ENCODE data around the gene BMI1.

The BMI1 gene

DNA sequence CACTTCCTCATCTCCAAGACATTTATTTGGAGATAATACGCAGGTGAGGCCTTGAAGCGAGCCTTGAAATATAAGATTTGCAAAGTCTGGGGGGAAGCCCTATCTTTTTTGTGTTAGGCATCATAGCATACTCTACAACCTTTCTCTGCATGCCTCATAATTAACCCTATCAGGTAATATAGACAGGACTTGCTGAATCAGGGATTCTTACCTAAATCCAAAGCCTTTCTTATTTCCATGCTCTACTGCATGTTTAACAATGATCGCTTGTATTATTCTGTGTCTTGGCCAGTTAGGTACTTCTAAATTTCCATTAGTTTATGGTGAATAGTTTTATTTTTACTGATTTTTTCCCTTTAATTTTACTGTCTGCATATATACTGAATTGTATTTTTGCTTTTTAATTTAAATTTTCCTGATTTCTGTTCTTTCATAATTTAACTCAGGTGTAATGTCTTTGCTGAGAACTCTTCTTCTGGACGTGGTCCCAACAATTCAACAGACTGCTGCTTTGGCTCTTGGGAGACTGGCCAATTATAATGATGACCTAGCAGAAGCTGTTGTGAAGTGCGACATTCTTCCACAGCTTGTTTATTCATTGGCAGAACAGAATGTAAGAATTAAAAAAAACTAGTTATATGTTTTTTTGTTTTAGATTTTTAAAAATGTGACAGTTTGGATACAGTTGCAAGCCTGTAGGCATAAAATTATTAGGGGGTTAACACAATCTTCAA is 43.7 kb downstream of the BMI1 start:
- TF ChIP-seq EZH2phosphoT487 (IDR thresholded peaks at IDR 0.05; ENCODE audit: low read length) (no peak), EZH2 (optimal IDR thresholded peaks at IDR 0.05; ENCODE audit: low read depth, low read length) (no peak)
- TF ChIP-seq, protein P1, sequence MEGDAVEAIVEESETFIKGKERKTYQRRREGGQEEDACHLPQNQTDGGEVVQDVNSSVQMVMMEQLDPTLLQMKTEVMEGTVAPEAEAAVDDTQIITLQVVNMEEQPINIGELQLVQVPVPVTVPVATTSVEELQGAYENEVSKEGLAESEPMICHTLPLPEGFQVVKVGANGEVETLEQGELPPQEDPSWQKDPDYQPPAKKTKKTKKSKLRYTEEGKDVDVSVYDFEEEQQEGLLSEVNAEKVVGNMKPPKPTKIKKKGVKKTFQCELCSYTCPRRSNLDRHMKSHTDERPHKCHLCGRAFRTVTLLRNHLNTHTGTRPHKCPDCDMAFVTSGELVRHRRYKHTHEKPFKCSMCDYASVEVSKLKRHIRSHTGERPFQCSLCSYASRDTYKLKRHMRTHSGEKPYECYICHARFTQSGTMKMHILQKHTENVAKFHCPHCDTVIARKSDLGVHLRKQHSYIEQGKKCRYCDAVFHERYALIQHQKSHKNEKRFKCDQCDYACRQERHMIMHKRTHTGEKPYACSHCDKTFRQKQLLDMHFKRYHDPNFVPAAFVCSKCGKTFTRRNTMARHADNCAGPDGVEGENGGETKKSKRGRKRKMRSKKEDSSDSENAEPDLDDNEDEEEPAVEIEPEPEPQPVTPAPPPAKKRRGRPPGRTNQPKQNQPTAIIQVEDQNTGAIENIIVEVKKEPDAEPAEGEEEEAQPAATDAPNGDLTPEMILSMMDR (IDR thresholded peaks at IDR 0.05; ENCODE audit: low read length), result no peak
- no peaks in the 10 kb centered on the region for H3K9me3 ChIP-seq (replicated peaks; ENCODE audit: insufficient read depth, low read length)
- no peaks in the 10 kb centered on the region for H3F3A ChIP-seq (ENCODE audit: insufficient read depth, low read length)
- H3K27ac ChIP-seq (ENCODE audit: low read length), result no peak overlapping the region
- no peaks in the 10 kb centered on the region for H3K79me2 ChIP-seq (ENCODE audit: low read length)
- H4K20me1 ChIP-seq (ENCODE audit: insufficient read depth, low read length), result no peaks in the 10 kb centered on the region
- H3K4me3 ChIP-seq (ENCODE audit: low read length), result no peak overlapping the region
- peaks cover 23% of the 10 kb centered on the region for H3K4me1 ChIP-seq (ENCODE audit: low read length)
- no peak overlapping the region for H3K4me2 ChIP-seq (ENCODE audit: low read depth, low read length)
- H2AFZ ChIP-seq (ENCODE audit: low read length), result no peak overlapping the region
- no peak for DNase-seq
- no peaks in the 10 kb centered on the region for H3K27me3 ChIP-seq (replicated peaks; ENCODE audit: insufficient read depth, low read length)
- no peaks in the 10 kb centered on the region for H3K9me2 ChIP-seq (replicated peaks; ENCODE audit: insufficient read depth, low read length)
- H3K36me3 ChIP-seq (replicated peaks; ENCODE audit: insufficient read depth, low read length), result no peaks in the 10 kb centered on the region
- no peak overlapping the region for H3K9ac ChIP-seq (ENCODE audit: low read length)

DNA sequence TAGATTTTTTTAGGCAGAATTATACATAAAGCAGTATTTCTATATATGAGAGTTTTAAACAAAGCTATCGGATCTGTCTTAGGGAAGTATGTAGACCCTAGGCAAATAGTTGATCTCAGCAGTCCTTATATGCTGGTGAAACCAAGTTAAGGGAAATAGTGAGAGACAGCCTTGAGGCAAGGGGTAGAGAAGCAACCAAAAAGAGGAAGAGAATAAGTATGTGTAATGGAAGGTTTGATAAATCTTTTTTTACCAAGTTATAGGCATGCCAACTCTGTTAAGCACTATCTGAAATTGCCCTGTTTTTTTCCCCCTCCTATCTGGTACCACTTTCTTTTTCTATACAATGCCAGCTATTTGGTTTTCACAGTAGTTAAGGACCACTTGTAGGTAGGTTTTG is 44.3 kb downstream of the BMI1 start:
- H3K4me3 ChIP-seq (ENCODE audit: low read length), result no peak overlapping the region
- H3K9me3 ChIP-seq (replicated peaks; ENCODE audit: insufficient read depth, low read length), result no peaks in the 10 kb centered on the region
- no peaks in the 10 kb centered on the region for H3K9me2 ChIP-seq (replicated peaks; ENCODE audit: insufficient read depth, low read length)
- H4K20me1 ChIP-seq (ENCODE audit: insufficient read depth, low read length), result no peaks in the 10 kb centered on the region
- no peaks in the 10 kb centered on the region for H3K79me2 ChIP-seq (ENCODE audit: low read length)
- H3K4me2 ChIP-seq (ENCODE audit: low read depth, low read length), result no peak overlapping the region
- H3K27ac ChIP-seq (ENCODE audit: low read length), result no peak overlapping the region
- H3K4me1 ChIP-seq (ENCODE audit: low read length), result peaks cover 30% of the 10 kb centered on the region
- H3K9ac ChIP-seq (ENCODE audit: low read length), result no peak overlapping the region
- H2AFZ ChIP-seq (ENCODE audit: low read length), result no peak overlapping the region
- H3K27me3 ChIP-seq (replicated peaks; ENCODE audit: insufficient read depth, low read length), result no peaks in the 10 kb centered on the region
- H3K36me3 ChIP-seq (replicated peaks; ENCODE audit: insufficient read depth, low read length), result no peaks in the 10 kb centered on the region
- H3F3A ChIP-seq (ENCODE audit: insufficient read depth, low read length), result no peaks in the 10 kb centered on the region
- no peak for DNase-seq
- TF ChIP-seq EZH2 (optimal IDR thresholded peaks at IDR 0.05; ENCODE audit: low read depth, low read length) (no peak), EZH2phosphoT487 (IDR thresholded peaks at IDR 0.05; ENCODE audit: low read length) (no peak)
- TF ChIP-seq, protein P1 (IDR thresholded peaks at IDR 0.05; ENCODE audit: low read length), result no peak

DNA sequence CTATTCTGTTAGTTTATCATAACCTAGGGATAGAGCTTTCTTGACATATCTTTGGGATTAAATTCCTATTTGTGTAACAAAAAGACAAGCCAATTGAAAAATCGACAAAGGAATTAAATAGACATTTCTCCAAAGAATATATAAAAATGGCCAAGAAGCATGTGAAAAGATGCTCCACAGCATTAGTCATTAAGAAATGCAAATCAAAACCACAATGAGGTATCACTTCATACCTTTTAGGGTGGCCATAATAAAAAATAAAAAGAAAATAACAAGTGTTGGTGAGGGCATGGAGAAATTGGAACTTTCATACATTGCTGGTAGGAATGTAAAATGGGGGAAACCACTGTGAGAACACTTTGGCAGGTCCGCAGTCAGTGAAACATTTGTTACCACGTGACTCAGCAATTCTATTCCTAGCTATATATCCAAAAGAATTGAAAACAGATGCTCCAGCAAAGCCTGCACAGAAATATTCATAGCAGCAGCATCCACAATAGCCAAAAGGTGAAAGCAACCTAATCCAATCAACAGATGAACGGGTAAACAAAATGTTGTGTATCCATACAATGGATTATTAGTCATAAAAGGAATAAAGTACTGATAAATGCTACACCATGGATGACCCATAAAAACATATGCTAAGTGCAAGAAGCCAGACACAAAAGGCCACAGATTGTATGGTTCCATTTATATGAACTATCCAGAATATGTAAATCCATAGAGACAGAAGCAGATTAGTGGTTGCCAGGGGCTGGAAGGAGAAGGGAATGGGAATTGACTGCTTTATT is 44.9 kb downstream of the BMI1 start:
- no peaks in the 10 kb centered on the region for H3F3A ChIP-seq (ENCODE audit: insufficient read depth, low read length)
- no peak for DNase-seq
- H3K9me3 ChIP-seq (replicated peaks; ENCODE audit: insufficient read depth, low read length), result no peaks in the 10 kb centered on the region
- TF ChIP-seq EZH2phosphoT487 (IDR thresholded peaks at IDR 0.05; ENCODE audit: low read length) (no peak), EZH2 (optimal IDR thresholded peaks at IDR 0.05; ENCODE audit: low read depth, low read length) (no peak)
- TF ChIP-seq, protein P1 (IDR thresholded peaks at IDR 0.05; ENCODE audit: low read length), result no peak
- H3K79me2 ChIP-seq (ENCODE audit: low read length), result no peaks in the 10 kb centered on the region
- peaks cover 34% of the 10 kb centered on the region for H3K4me1 ChIP-seq (ENCODE audit: low read length)
- H3K36me3 ChIP-seq (replicated peaks; ENCODE audit: insufficient read depth, low read length), result no peaks in the 10 kb centered on the region
- H3K27me3 ChIP-seq (replicated peaks; ENCODE audit: insufficient read depth, low read length), result no peaks in the 10 kb centered on the region
- no peaks in the 10 kb centered on the region for H3K9me2 ChIP-seq (replicated peaks; ENCODE audit: insufficient read depth, low read length)
- H3K4me2 ChIP-seq (ENCODE audit: low read depth, low read length), result no peak overlapping the region
- H4K20me1 ChIP-seq (ENCODE audit: insufficient read depth, low read length), result no peaks in the 10 kb centered on the region
- no peak overlapping the region for H3K27ac ChIP-seq (ENCODE audit: low read length)
- no peak overlapping the region for H3K4me3 ChIP-seq (ENCODE audit: low read length)
- H2AFZ ChIP-seq (ENCODE audit: low read length), result no peak overlapping the region
- H3K9ac ChIP-seq (ENCODE audit: low read length), result no peak overlapping the region

All from MM.1S (cell line).